Erythroblast (primary cell): ENCODE data around the gene TAF11.

Source experiments
- GATA1 ChIP-seq: IDR thresholded peaks from 2 replicates; pipeline ENCODE4 v1.6.1; 2011; ENCODE audit warnings: low read depth, mild to moderate bottlenecking, control low read depth, low read length, moderate library complexity
- POLR2A ChIP-seq: IDR thresholded peaks from 2 replicates; pipeline ENCODE4 v1.6.1; 2011; ENCODE audit warnings: mild to moderate bottlenecking, low read length

- TF ChIP-seq POLR2A (no peak), GATA1 (no peak)
Measured at GRCh38 chr6:34908194-34908593, 20.4 kb upstream of the TAF11 start.
